ENCODE measurements around the gene IQCB1. TPM values are rescaled to one million over a fixed set of nuclear protein-coding genes. Genes with fewer than 3 reads are reported as not detected.

IQCB1 gene
- polyA plus RNA-seq, 3 donors, result 6.0 to 27.7 (median 7.5) TPM

DNA sequence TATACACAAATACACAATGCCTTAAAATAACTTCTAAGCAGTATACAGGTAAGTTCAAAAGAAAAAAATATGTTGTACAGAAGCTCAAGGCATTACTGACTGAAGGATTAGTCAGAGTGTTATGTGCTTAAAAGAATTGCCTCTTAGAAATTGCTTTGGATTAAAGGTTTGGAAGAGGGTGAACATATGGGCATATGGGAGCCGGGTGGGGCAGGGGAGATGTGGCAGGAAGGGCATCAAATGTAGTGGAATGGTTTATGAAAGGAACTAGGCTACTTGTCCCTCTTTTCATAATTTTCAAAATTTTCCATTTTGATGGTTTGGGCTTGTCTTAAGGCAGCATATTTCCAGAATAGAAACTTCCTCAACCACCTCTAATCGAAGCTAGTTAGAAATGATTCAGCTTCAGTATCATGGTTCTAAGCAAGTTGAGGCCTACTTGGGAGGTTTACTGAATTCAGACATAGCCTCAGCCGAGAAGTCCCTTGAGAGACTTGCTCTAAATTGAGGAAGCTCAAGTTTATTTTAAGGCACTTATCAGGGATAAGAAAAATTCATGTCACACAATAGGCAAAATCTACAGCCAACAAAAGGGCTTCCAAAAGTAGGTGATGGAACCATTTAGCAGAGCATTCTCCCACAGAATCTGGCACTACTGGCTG lies 75.2 kb downstream of the IQCB1 start:
- no peak overlapping the region for H3K27ac ChIP-seq (ENCODE audit: low read depth in 1 of 2, low read length in 2 of 2)
- H3K27me3 ChIP-seq (ENCODE audit: control insufficient read depth in 2 of 2, insufficient read depth in 2 of 2, low read length in 2 of 2), result no peaks in the 10 kb centered on the region
- no peak overlapping the region for H3K27ac Mint-ChIP-seq
- H3K4me2 ChIP-seq (replicated peaks; ENCODE audit: extremely low read depth, low read length, poor library complexity, severe bottlenecking), result no peak overlapping the region
- no peaks in the 10 kb centered on the region for H3K79me2 ChIP-seq (ENCODE audit: insufficient read depth, low read length)
- H3K4me1 Mint-ChIP-seq, result peaks cover 2% of the 10 kb centered on the region
- peaks cover 0 to 4% (median 0%) of the 10 kb centered on the region in 7 donors for H3K9me3 Mint-ChIP-seq
- H3K36me3 Mint-ChIP-seq, result no peaks in the 10 kb centered on the region
- peaks cover 2 to 6% (median 4%) of the 10 kb centered on the region in 3 donors for H3K27me3 Mint-ChIP-seq (ENCODE audit: low read depth in 3 of 3)
- intact Hi-C loops (cut with micrococcal nuclease), result no loop called here
- H2AFZ ChIP-seq (ENCODE audit: insufficient read depth, low read depth, low read length, poor library complexity, severe bottlenecking), result no peak overlapping the region
- H4K20me1 ChIP-seq (ENCODE audit: insufficient read depth, low read length), result no peaks in the 10 kb centered on the region
- no CpG with 5 or more reads among the region's 3 CpGs for WGBS (ENCODE audit: insufficient coverage)
- no peak for DNase-seq
- no peaks in the 10 kb centered on the region for H3K36me3 ChIP-seq (replicated peaks in 1 of 2; ENCODE audit: control insufficient read depth in 1 of 2, insufficient read depth in 2 of 2, low read length in 2 of 2)
- H3K9ac ChIP-seq (ENCODE audit: insufficient read depth, low read length, poor library complexity, severe bottlenecking), result no peak overlapping the region
- no peak overlapping the region for H3K4me3 Mint-ChIP-seq
- no peak overlapping the region for H3K4me3 ChIP-seq (replicated peaks in 1 of 3; ENCODE audit: low read depth in 2 of 3, low read length in 3 of 3)
- TF ChIP-seq, protein P1, sequence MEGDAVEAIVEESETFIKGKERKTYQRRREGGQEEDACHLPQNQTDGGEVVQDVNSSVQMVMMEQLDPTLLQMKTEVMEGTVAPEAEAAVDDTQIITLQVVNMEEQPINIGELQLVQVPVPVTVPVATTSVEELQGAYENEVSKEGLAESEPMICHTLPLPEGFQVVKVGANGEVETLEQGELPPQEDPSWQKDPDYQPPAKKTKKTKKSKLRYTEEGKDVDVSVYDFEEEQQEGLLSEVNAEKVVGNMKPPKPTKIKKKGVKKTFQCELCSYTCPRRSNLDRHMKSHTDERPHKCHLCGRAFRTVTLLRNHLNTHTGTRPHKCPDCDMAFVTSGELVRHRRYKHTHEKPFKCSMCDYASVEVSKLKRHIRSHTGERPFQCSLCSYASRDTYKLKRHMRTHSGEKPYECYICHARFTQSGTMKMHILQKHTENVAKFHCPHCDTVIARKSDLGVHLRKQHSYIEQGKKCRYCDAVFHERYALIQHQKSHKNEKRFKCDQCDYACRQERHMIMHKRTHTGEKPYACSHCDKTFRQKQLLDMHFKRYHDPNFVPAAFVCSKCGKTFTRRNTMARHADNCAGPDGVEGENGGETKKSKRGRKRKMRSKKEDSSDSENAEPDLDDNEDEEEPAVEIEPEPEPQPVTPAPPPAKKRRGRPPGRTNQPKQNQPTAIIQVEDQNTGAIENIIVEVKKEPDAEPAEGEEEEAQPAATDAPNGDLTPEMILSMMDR (IDR thresholded peaks at IDR 0.05), result no peak
- no peaks in the 10 kb centered on the region for H3K4me1 ChIP-seq (ENCODE audit: control insufficient read depth in 1 of 2, insufficient read depth in 2 of 2, low read length in 2 of 2)
- no peaks in the 10 kb centered on the region for H3K9me3 ChIP-seq (replicated peaks in 1 of 2; ENCODE audit: control insufficient read depth in 1 of 2, insufficient read depth in 1 of 2, low read length in 2 of 2)

GRCh38 chr3:121758727-121759450 lies 76.0 kb downstream of the IQCB1 start:
- H3K27ac Mint-ChIP-seq, result no peak overlapping the region
- no peak overlapping the region for H3K4me3 ChIP-seq (replicated peaks in 1 of 3; ENCODE audit: low read depth in 2 of 3, low read length in 3 of 3)
- intact Hi-C loops (cut with micrococcal nuclease), result no loop called here
- TF ChIP-seq, protein P1 (IDR thresholded peaks at IDR 0.05), result no peak
- no peaks in the 10 kb centered on the region for H3K36me3 Mint-ChIP-seq
- H3K4me1 Mint-ChIP-seq, result peaks cover 2% of the 10 kb centered on the region
- H3K36me3 ChIP-seq (replicated peaks in 1 of 2; ENCODE audit: control insufficient read depth in 1 of 2, insufficient read depth in 2 of 2, low read length in 2 of 2), result no peaks in the 10 kb centered on the region
- H4K20me1 ChIP-seq (ENCODE audit: insufficient read depth, low read length), result no peaks in the 10 kb centered on the region
- WGBS (ENCODE audit: insufficient coverage), result no CpG with 5 or more reads among the region's 1 CpG
- no peak overlapping the region for H3K4me2 ChIP-seq (replicated peaks; ENCODE audit: extremely low read depth, low read length, poor library complexity, severe bottlenecking)
- H3K9me3 ChIP-seq (replicated peaks in 1 of 2; ENCODE audit: control insufficient read depth in 1 of 2, insufficient read depth in 1 of 2, low read length in 2 of 2), result no peaks in the 10 kb centered on the region
- no peaks in the 10 kb centered on the region for H3K4me1 ChIP-seq (ENCODE audit: control insufficient read depth in 1 of 2, insufficient read depth in 2 of 2, low read length in 2 of 2)
- H3K27me3 ChIP-seq (ENCODE audit: control insufficient read depth in 2 of 2, insufficient read depth in 2 of 2, low read length in 2 of 2), result no peaks in the 10 kb centered on the region
- H3K9ac ChIP-seq (ENCODE audit: insufficient read depth, low read length, poor library complexity, severe bottlenecking), result no peak overlapping the region
- H3K27ac ChIP-seq (ENCODE audit: low read depth in 1 of 2, low read length in 2 of 2), result no peak overlapping the region
- no peak for DNase-seq
- peaks cover 4 to 7% (median 6%) of the 10 kb centered on the region in 3 donors for H3K27me3 Mint-ChIP-seq (ENCODE audit: low read depth in 3 of 3)
- H2AFZ ChIP-seq (ENCODE audit: insufficient read depth, low read depth, low read length, poor library complexity, severe bottlenecking), result no peak overlapping the region
- peaks cover 0 to 5% (median 2%) of the 10 kb centered on the region in 7 donors for H3K9me3 Mint-ChIP-seq
- no peak overlapping the region for H3K4me3 Mint-ChIP-seq
- H3K79me2 ChIP-seq (ENCODE audit: insufficient read depth, low read length), result no peaks in the 10 kb centered on the region
